Fibroblast of skin of right biceps (primary cell): ENCODE measurements around the gene ZNF846.
"Not testable (repeated sequence)": the region's sequence is repeated elsewhere in the genome, so short reads cannot be mapped to it uniquely, and the experiment has no call there.

Source experiments
- DNase-seq: peaks from one replicate; pipeline ENCODE4 v3.0.0-alpha.2; 2013

Gene ZNF846

GRCh38 chr19:9768175-9769112 lies at the start of gene ZNF846:
TSS of gene ZNF846 (minus strand) at chr19:9768738. CDS start at chr19:9764950, 3,788 bp downstream.
- DNase-seq: peak; percentile 97

- DNase-seq: no peak
Measured at GRCh38 chr19:9818175-9818733, 49.7 kb upstream of the ZNF846 start.

GRCh38 chr19:9811139-9811538 lies 42.6 kb upstream of the ZNF846 start:
- no peak for DNase-seq

GRCh38 chr19:9808855-9809824 lies 40.6 kb upstream of the ZNF846 start:
- no peak for DNase-seq

- DNase-seq: no peak
Measured at GRCh38 chr19:9806803-9807202, 38.3 kb upstream of the ZNF846 start.

- no peak for DNase-seq
Measured at GRCh38 chr19:9801976-9802375, 33.4 kb upstream of the ZNF846 start.

GRCh38 chr19:9799162-9799561 lies 30.6 kb upstream of the ZNF846 start:
- no peak for DNase-seq

GRCh38 chr19:9797871-9798270 lies 29.3 kb upstream of the ZNF846 start:
- DNase-seq: no peak

GRCh38 chr19:9796113-9796773 lies 27.7 kb upstream of the ZNF846 start:
- peak; percentile 85 for DNase-seq

GRCh38 chr19:9793071-9793591 lies 24.6 kb upstream of the ZNF846 start:
- DNase-seq: peak; percentile 55

- DNase-seq: peak; percentile 93
Measured at GRCh38 chr19:9792206-9793070, 23.9 kb upstream of the ZNF846 start.

GRCh38 chr19:9791552-9792205 lies 23.1 kb upstream of the ZNF846 start:
- DNase-seq: peak; percentile 96

GRCh38 chr19:9791073-9791367 lies 22.5 kb upstream of the ZNF846 start:
- DNase-seq: not testable (repeated sequence)

GRCh38 chr19:9789579-9789978 lies 21.0 kb upstream of the ZNF846 start:
- not testable (repeated sequence) for DNase-seq

GRCh38 chr19:9789066-9789465 lies 20.5 kb upstream of the ZNF846 start:
- DNase-seq: no peak

GRCh38 chr19:9788604-9789003 lies 20.1 kb upstream of the ZNF846 start:
- not testable (repeated sequence) for DNase-seq

- DNase-seq: no peak
Measured at GRCh38 chr19:9786819-9787218, 18.3 kb upstream of the ZNF846 start.

GRCh38 chr19:9786342-9786741 lies 17.8 kb upstream of the ZNF846 start:
- no peak for DNase-seq

- peak; percentile 94 for DNase-seq
Measured at GRCh38 chr19:9785367-9786331, 17.1 kb upstream of the ZNF846 start.

GRCh38 chr19:9784163-9784496 lies 15.6 kb upstream of the ZNF846 start:
- DNase-seq: not testable (repeated sequence)
